ENCODE data around the gene COL7A1. TPM values are rescaled to one million over a fixed set of nuclear protein-coding genes. Genes with fewer than 3 reads are reported as not detected.

Gene COL7A1
- total and polyA plus RNA-seq, 2 of the 8 experiments (the other 6 are each of a cell fraction or from before 2014, with no cell fraction given): 10.7 to 13.9 TPM

GRCh38 chr3:48567500-48567899, 27.6 kb downstream of the COL7A1 start:
- 92% methylated on average over 10 of the region's 11 CpGs; no CpG with 5 or more reads in 1 of the 2 experiments for WGBS, 2 experiments (ENCODE audit: extremely low coverage in 1 of 2, insufficient coverage in 1 of 2, insufficient read length in 1 of 2, insufficient replicate concordance in 2 of 2, low coverage in 1 of 2, low lambda C conversion rate in 2 of 2, missing lambda C conversion rate in 1 of 2)
- Histone ChIP-seq H4K8ac (ENCODE audit: extremely low read depth, insufficient read depth, low read length) (no peak overlapping the region), H4K91ac (replicated peaks; ENCODE audit: insufficient read length, low read length) (no peak overlapping the region), H2BK20ac (ENCODE audit: low read length) (no peak overlapping the region), H3K4me3 (ENCODE audit: extremely low read depth in 1 of 4, insufficient read depth in 2 of 4, low read depth in 3 of 4, low read length in 4 of 4) (no peak overlapping the region), H2BK15ac (ENCODE audit: low read length) (no peak overlapping the region), H3K27me3 (replicated peaks in 1 of 4; ENCODE audit: control insufficient read depth in 3 of 4, extremely low read depth in 1 of 4, insufficient read depth in 3 of 4, low read length in 3 of 4) (no peaks in the 10 kb centered on the region), H3K79me1 (ENCODE audit: low read depth, low read length) (no peaks in the 10 kb centered on the region), H4K5ac (ENCODE audit: insufficient read length, low read depth, low read length) (no peak overlapping the region), H3K4ac (replicated peaks; ENCODE audit: insufficient read length, low read depth, low read length) (no peak overlapping the region), H4K20me1 (replicated peaks in 1 of 2; ENCODE audit: control insufficient read depth in 1 of 2, insufficient read depth in 2 of 2, low read length in 2 of 2) (no peaks in the 10 kb centered on the region), H3K79me2 (ENCODE audit: control insufficient read depth in 1 of 2, insufficient read depth in 2 of 2, low read length in 2 of 2) (no peaks in the 10 kb centered on the region), H2BK12ac (ENCODE audit: low read depth, low read length) (no peak overlapping the region), H3K4me2 (ENCODE audit: insufficient read depth in 1 of 2, low read depth in 2 of 2, low read length in 2 of 2) (no peak overlapping the region), H3K23me2 (ENCODE audit: low read depth, low read length) (no peaks in the 10 kb centered on the region), H3K18ac (ENCODE audit: extremely low read depth, low read length) (no peak overlapping the region), H3K4me1 (replicated peaks in 1 of 4; ENCODE audit: control insufficient read depth in 3 of 4, insufficient read depth in 4 of 4, low read length in 3 of 4) (peaks cover 0 to 8% (median 3%) of the 10 kb centered on the region in 4 experiments; a peak in 5 of 7 replicates), H3K36me3 (ENCODE audit: control insufficient read depth in 2 of 4, insufficient read depth in 4 of 4, low read length in 3 of 4) (no peaks in the 10 kb centered on the region), H3K56ac (replicated peaks; ENCODE audit: insufficient read length, low read depth, low read length) (no peak overlapping the region), H3K9me3 (ENCODE audit: insufficient read depth in 2 of 2, low read depth in 1 of 2, low read length in 1 of 2) (no peaks in the 10 kb centered on the region), H2BK5ac (ENCODE audit: low read depth, low read length) (no peak overlapping the region), H2AFZ (ENCODE audit: low read length) (no peak overlapping the region), H2BK120ac (replicated peaks; ENCODE audit: low read depth, low read length) (no peak overlapping the region), H3K27ac (ENCODE audit: low read depth, low read length) (no peak overlapping the region), H3K14ac (ENCODE audit: insufficient read length) (no peak overlapping the region), H3K23ac (ENCODE audit: insufficient read length) (no peak overlapping the region), H2AK5ac (ENCODE audit: low read depth, low read length) (no peak overlapping the region), H3K9ac (replicated peaks in 1 of 4; ENCODE audit: extremely low read depth in 1 of 4, low read depth in 3 of 4, low read length in 3 of 4) (no peak overlapping the region)
- FAIRE-seq (no peak), DNase-seq (ENCODE audit: low read depth in 1 of 2, low spot score in 2 of 2) (no peak)
- ChIA-PET CTCF (ENCODE audit: partially characterized antibody) (interaction anchor here (0.9 to 1.7 kb wide), 4 partner anchors 10 to 102 kb away, joined by 3 to 8 read pairs (median 4); partner anchors contain the start of gene PFKFB4), POLR2A (ENCODE audit: partially characterized antibody) (interaction anchor here (1.3 to 2.2 kb wide), 3 partner anchors 10 to 385 kb away, joined by 3 to 9 read pairs (median 8); partner anchors contain the start of genes CELSR3 and PFKFB4)
- TF ChIP-seq POLR2A (IDR thresholded peaks at IDR 0.05; ENCODE audit: control extremely low read depth in 1 of 2, low read depth in 2 of 2, low read length in 2 of 2) (no peak), SP2 (IDR thresholded peaks at IDR 0.05; ENCODE audit: low read length) (no peak), TAF1 (IDR thresholded peaks at IDR 0.05; ENCODE audit: low read depth, low read length) (no peak), PHF8 (conservative IDR thresholded peaks at IDR 0.05; ENCODE audit: low read depth, low read length) (no peak), JUN (IDR thresholded peaks at IDR 0.05; ENCODE audit: low read depth, low read length) (no peak)

Data from H1 (cell line).